Measurements from ENCODE around the gene SLAMF6. TPM values are rescaled to one million over a fixed set of nuclear protein-coding genes. Genes with fewer than 3 reads are reported as not detected.

SLAMF6 gene
- total RNA-seq, 4 donors from 2014 or later = 0.80 to 1.0 TPM; not detected in 2

- no peak for DNase-seq (ENCODE audit: low spot score in 2 of 2)
- TF ChIP-seq POLR2A (IDR thresholded peaks at IDR 0.05) (no peak), CTCF (IDR thresholded peaks at IDR 0.05) (no peak), EP300 (IDR thresholded peaks at IDR 0.05) (no peak), POLR2AphosphoS5 (IDR thresholded peaks at IDR 0.05) (no peak)
- WGBS = 43% methylated on average over 2 of the region's 2 CpGs
Observed at GRCh38 chr1:160542303-160542945, 19.4 kb upstream of the SLAMF6 start.

GRCh38 chr1:160541622-160542302 lies 18.7 kb upstream of the SLAMF6 start:
- no peaks in the 10 kb centered on the region for H3K27me3 ChIP-seq
- H3K9me3 ChIP-seq = no peaks in the 10 kb centered on the region
- WGBS = 65% methylated on average over 1 of the region's 1 CpG
- H3K27ac ChIP-seq = no peak overlapping the region
- no peak for TF ChIP-seq CTCF (IDR thresholded peaks at IDR 0.05)
- no peak for TF ChIP-seq EP300 (IDR thresholded peaks at IDR 0.05)
- no peak for TF ChIP-seq POLR2AphosphoS5 (IDR thresholded peaks at IDR 0.05)
- TF ChIP-seq POLR2A (IDR thresholded peaks at IDR 0.05) = no peak
- no peaks in the 10 kb centered on the region for H3K36me3 ChIP-seq
- no peak overlapping the region for H3K4me3 ChIP-seq
- no peaks in the 10 kb centered on the region for H3K4me1 ChIP-seq
- no peak for DNase-seq (ENCODE audit: low spot score in 2 of 2)

More at GRCh38 chr1:160542303-160542945, 19.4 kb upstream of the SLAMF6 start:
- Histone ChIP-seq H3K27me3 (no peaks in the 10 kb centered on the region), H3K9me3 (no peaks in the 10 kb centered on the region), H3K36me3 (no peaks in the 10 kb centered on the region), H3K4me3 (no peak overlapping the region), H3K4me1 (no peaks in the 10 kb centered on the region), H3K27ac (no peak overlapping the region)

GRCh38 chr1:160540859-160541233 lies 17.8 kb upstream of the SLAMF6 start:
- no peaks in the 10 kb centered on the region for H3K27me3 ChIP-seq
- no peaks in the 10 kb centered on the region for H3K4me1 ChIP-seq
- H3K36me3 ChIP-seq = no peaks in the 10 kb centered on the region
- TF ChIP-seq POLR2A (IDR thresholded peaks at IDR 0.05) (no peak), CTCF (IDR thresholded peaks at IDR 0.05) (no peak), POLR2AphosphoS5 (IDR thresholded peaks at IDR 0.05) (no peak), EP300 (IDR thresholded peaks at IDR 0.05) (no peak)
- peaks cover 6% of the 10 kb centered on the region for H3K9me3 ChIP-seq
- H3K27ac ChIP-seq = no peak overlapping the region
- DNase-seq (ENCODE audit: low spot score in 2 of 2) = no peak
- H3K4me3 ChIP-seq = no peak overlapping the region

- H3K27me3 ChIP-seq = no peaks in the 10 kb centered on the region
- no peaks in the 10 kb centered on the region for H3K4me1 ChIP-seq
- H3K9me3 ChIP-seq = peaks cover 12% of the 10 kb centered on the region
- no peak for DNase-seq (ENCODE audit: low spot score in 2 of 2)
- TF ChIP-seq POLR2A (IDR thresholded peaks at IDR 0.05) (no peak), CTCF (IDR thresholded peaks at IDR 0.05) (no peak), POLR2AphosphoS5 (IDR thresholded peaks at IDR 0.05) (no peak), EP300 (IDR thresholded peaks at IDR 0.05) (no peak)
- no peaks in the 10 kb centered on the region for H3K36me3 ChIP-seq
- no peak overlapping the region for H3K27ac ChIP-seq
- H3K4me3 ChIP-seq = no peak overlapping the region
- WGBS = 49% methylated on average over 8 of the region's 8 CpGs
Observed at GRCh38 chr1:160539990-160540858, 17.2 kb upstream of the SLAMF6 start.

GRCh38 chr1:160539684-160539989 lies 16.6 kb upstream of the SLAMF6 start:
- Histone ChIP-seq H3K27ac (no peak overlapping the region), H3K4me1 (no peaks in the 10 kb centered on the region)
- 87% methylated on average over 6 of the region's 6 CpGs for WGBS

More at GRCh38 chr1:160539684-160539989, 16.6 kb upstream of the SLAMF6 start:
- Histone ChIP-seq H3K36me3 (no peaks in the 10 kb centered on the region), H3K27me3 (no peaks in the 10 kb centered on the region), H3K9me3 (peaks cover 16% of the 10 kb centered on the region), H3K4me3 (no peak overlapping the region)
- no peak for TF ChIP-seq EP300 (IDR thresholded peaks at IDR 0.05)
- no peak for TF ChIP-seq POLR2A (IDR thresholded peaks at IDR 0.05)
- TF ChIP-seq CTCF (IDR thresholded peaks at IDR 0.05) = no peak
- TF ChIP-seq POLR2AphosphoS5 (IDR thresholded peaks at IDR 0.05) = no peak
- DNase-seq (ENCODE audit: low spot score in 2 of 2) = no peak
